ENCODE results near the gene OR56A5.

The OR56A5 gene, protein sequence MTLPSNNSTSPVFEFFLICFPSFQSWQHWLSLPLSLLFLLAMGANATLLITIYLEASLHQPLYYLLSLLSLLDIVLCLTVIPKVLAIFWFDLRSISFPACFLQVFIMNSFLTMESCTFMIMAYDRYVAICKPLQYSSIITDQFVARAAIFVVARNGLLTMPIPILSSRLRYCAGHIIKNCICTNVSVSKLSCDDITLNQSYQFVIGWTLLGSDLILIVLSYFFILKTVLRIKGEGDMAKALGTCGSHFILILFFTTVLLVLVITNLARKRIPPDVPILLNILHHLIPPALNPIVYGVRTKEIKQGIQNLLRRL

DNA sequence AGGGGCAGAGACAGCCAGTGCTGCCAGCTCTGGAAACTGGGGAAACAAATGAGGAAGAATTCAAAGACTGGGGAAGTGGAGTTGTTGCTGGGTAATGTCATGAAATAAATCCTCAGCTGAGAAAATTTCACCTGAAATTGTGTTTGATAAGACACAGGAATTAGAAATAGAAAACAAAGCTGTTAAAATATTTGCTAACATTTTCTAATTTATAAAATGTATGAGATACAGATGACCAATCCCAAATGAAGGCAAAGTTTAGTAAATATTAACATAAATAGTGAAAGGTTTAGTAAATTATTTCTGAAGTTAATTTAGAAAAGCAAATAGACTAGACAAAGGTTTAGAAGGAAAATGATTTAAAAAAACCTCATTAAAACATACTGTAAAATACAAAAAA lies at the start of gene OR56A5:
Gene OR56A5, minus strand, starts transcription at position 101 of the 400 bp plus-strand sequence. Its CDS starts 0 bp downstream, at position 101.
- Histone ChIP-seq H3K4me3 (ENCODE audit: low read depth in 1 of 5, low read length in 5 of 5) (no peak within 1 kb of the TSS), H3K4me1 (ENCODE audit: control insufficient read depth in 5 of 5, insufficient read depth in 5 of 5, low read length in 5 of 5) (no peaks in the 10 kb centered on the region), H3K27me3 (ENCODE audit: control insufficient read depth in 5 of 5, insufficient read depth in 4 of 5, low read length in 5 of 5) (peaks cover 0 to 6% (median 0%) of the 10 kb centered on the region in 5 donors), H3K36me3 (ENCODE audit: control insufficient read depth in 5 of 5, insufficient read depth in 5 of 5, low read length in 5 of 5) (no peaks in the 10 kb centered on the region), H3K9ac (ENCODE audit: low read length in 5 of 5) (no peak within 1 kb of the TSS), H3K27ac (ENCODE audit: low read depth, low read length) (no peak within 1 kb of the TSS), H3K9me3 (ENCODE audit: control insufficient read depth in 5 of 5, low read length in 5 of 5) (peaks cover 0 to 7% (median 4%) of the 10 kb centered on the region in 5 donors)

DNA sequence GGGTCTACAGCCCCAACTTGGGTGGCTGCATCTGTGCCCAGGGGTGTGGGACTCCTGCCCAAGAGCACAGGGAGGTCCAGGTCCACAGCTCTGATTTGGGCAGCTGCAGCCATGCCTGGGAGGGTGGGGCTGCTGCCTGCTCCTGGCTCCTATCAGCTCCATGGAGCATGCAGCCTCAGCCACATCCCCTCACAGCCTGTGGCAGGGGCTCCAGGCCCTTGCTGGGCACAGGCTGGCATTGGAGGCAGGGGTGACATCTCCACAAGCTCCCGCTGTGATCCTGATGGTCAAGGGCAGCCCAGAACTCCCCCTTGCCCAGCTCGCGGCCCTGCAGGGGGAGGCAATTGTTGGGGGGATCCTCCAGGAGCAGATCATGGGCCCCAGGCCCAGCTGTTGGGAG lies 44.7 kb upstream of the OR56A5 start:
- H3K9me3 ChIP-seq (ENCODE audit: control insufficient read depth in 5 of 5, low read length in 5 of 5) = no peaks in the 10 kb centered on the region
- H3K4me1 ChIP-seq (ENCODE audit: control insufficient read depth in 5 of 5, insufficient read depth in 5 of 5, low read length in 5 of 5) = no peaks in the 10 kb centered on the region
- peaks cover 0 to 11% (median 5%) of the 10 kb centered on the region in 5 donors for H3K27me3 ChIP-seq (ENCODE audit: control insufficient read depth in 5 of 5, insufficient read depth in 4 of 5, low read length in 5 of 5)
- H3K36me3 ChIP-seq (ENCODE audit: control insufficient read depth in 5 of 5, insufficient read depth in 5 of 5, low read length in 5 of 5) = no peaks in the 10 kb centered on the region
- no peak overlapping the region for H3K27ac ChIP-seq (ENCODE audit: low read depth, low read length)
- no peak overlapping the region for H3K4me3 ChIP-seq (ENCODE audit: low read depth in 1 of 5, low read length in 5 of 5)
- H3K9ac ChIP-seq (ENCODE audit: low read length in 5 of 5) = no peak overlapping the region

DNA sequence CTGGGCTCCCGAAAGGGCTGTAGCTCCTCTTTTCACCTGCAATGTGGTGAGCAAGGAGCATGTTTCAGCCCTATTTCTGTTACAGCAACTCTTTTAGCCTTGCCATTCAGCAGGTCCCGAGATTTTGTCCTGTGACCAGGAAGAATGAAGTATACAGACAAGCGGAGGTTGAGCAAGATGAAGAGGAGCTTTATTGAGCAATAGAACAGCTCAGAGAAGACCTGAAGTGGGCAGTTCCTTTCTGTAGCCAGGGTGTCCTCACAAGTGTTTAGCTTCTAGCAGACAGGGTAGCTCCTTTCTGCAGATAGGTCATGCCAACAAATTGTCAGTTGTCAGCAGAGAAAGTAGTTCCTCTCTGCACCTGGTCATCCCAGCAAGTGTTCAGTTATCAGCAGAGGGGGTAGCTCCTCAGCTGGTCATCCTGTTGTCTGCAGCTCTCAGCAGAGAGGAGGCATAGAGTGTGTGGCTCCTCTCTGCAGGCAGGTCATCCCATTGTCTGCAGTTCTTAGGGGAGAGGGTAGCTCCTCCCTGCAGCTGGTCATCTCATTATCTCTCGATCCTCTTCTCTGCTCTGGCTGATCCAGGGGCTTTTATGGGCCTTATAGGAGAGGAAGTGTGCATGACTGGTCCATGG lies 43.9 kb upstream of the OR56A5 start:
- Histone ChIP-seq H3K27me3 (ENCODE audit: control insufficient read depth in 5 of 5, insufficient read depth in 4 of 5, low read length in 5 of 5) (peaks cover 0 to 11% (median 5%) of the 10 kb centered on the region in 5 donors), H3K4me3 (ENCODE audit: low read depth in 1 of 5, low read length in 5 of 5) (no peak overlapping the region), H3K9me3 (ENCODE audit: control insufficient read depth in 5 of 5, low read length in 5 of 5) (no peaks in the 10 kb centered on the region), H3K36me3 (ENCODE audit: control insufficient read depth in 5 of 5, insufficient read depth in 5 of 5, low read length in 5 of 5) (no peaks in the 10 kb centered on the region), H3K9ac (ENCODE audit: low read length in 5 of 5) (no peak overlapping the region), H3K27ac (ENCODE audit: low read depth, low read length) (no peak overlapping the region), H3K4me1 (ENCODE audit: control insufficient read depth in 5 of 5, insufficient read depth in 5 of 5, low read length in 5 of 5) (no peaks in the 10 kb centered on the region)

DNA sequence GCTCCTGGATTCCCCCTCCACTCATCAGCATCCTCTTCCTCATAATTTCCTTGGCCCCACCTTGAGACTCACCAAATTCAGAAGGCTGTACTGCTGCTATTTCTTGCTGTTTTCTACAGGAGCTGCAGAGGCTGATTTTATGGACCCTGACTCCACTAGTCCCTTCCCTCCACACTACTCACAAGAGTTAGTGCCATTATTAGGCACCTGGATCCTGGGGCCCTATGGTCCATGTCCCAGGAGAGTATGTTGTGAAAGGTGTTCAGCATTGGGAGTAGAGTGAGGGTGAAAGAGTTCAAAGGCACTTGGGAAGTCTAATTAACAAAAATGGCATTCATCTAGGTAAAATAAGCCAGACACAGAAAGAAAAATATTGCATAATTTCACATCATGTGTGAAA lies 38.6 kb upstream of the OR56A5 start, which contains the start of gene OR56A4:
Gene OR56A4, minus strand, starts transcription at position 101 of the 400 bp plus-strand sequence. CDS start 3,954 bp downstream, outside the sequence.
- Histone ChIP-seq H3K9ac (ENCODE audit: low read length in 5 of 5) (no peak within 1 kb of the TSS), H3K27me3 (ENCODE audit: control insufficient read depth in 5 of 5, insufficient read depth in 4 of 5, low read length in 5 of 5) (peaks cover 0 to 3% (median 0%) of the 10 kb centered on the region in 5 donors), H3K27ac (ENCODE audit: low read depth, low read length) (no peak within 1 kb of the TSS), H3K9me3 (ENCODE audit: control insufficient read depth in 5 of 5, low read length in 5 of 5) (no peaks in the 10 kb centered on the region), H3K4me1 (ENCODE audit: control insufficient read depth in 5 of 5, insufficient read depth in 5 of 5, low read length in 5 of 5) (no peaks in the 10 kb centered on the region), H3K36me3 (ENCODE audit: control insufficient read depth in 5 of 5, insufficient read depth in 5 of 5, low read length in 5 of 5) (no peaks in the 10 kb centered on the region), H3K4me3 (ENCODE audit: low read depth in 1 of 5, low read length in 5 of 5) (no peak within 1 kb of the TSS)

DNA sequence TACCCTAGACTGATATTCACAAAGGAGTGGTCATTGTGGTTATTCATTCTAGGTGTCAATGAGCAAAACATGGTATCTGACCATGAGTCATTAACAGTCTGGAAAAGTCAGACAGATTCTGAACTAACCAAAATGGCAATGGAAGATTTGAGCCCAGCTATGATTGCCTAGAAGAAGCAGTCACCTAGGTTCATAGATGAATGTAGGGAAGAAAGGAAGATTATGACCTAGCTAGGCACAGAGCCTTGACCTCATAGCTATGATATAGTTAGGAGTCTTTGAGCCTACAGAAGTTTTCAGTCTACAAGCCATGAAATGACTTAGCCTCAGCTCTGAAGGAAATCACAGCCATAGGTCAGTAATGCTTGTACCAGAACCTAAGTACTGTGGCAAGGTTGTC lies 38.1 kb upstream of the OR56A5 start:
- no peaks in the 10 kb centered on the region for H3K9me3 ChIP-seq (ENCODE audit: control insufficient read depth in 5 of 5, low read length in 5 of 5)
- no peaks in the 10 kb centered on the region for H3K36me3 ChIP-seq (ENCODE audit: control insufficient read depth in 5 of 5, insufficient read depth in 5 of 5, low read length in 5 of 5)
- no peaks in the 10 kb centered on the region for H3K4me1 ChIP-seq (ENCODE audit: control insufficient read depth in 5 of 5, insufficient read depth in 5 of 5, low read length in 5 of 5)
- no peak overlapping the region for H3K4me3 ChIP-seq (ENCODE audit: low read depth in 1 of 5, low read length in 5 of 5)
- no peak overlapping the region for H3K27ac ChIP-seq (ENCODE audit: low read depth, low read length)
- H3K27me3 ChIP-seq (ENCODE audit: control insufficient read depth in 5 of 5, insufficient read depth in 4 of 5, low read length in 5 of 5) = peaks cover 0 to under 1% (median 0%) of the 10 kb centered on the region in 5 donors
- no peak overlapping the region for H3K9ac ChIP-seq (ENCODE audit: low read length in 5 of 5)

DNA sequence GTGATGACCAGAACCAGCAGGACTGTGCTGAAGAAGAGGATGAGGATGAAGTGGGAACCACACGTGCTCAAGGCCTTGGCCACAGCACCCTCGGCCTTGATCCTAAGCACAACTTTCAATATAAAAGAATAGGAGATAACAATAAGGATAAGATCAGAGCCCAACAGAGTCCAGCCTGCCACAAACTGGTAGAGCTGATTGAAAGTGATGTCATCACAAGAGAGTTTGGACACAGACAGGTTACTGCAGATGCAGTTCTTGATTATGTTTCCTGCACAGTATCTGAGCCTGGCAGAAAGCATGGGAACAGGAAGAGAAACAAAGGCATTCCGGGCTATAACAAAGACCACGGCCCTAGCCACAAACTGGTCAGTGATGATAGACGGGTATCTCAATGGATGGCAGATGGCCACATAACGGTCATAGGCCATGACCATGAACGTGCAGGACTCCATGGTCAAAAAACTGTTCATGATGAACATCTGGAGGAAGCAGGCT lies 34.0 kb upstream of the OR56A5 start:
- Histone ChIP-seq H3K4me3 (ENCODE audit: low read depth in 1 of 5, low read length in 5 of 5) (no peak overlapping the region), H3K9me3 (ENCODE audit: control insufficient read depth in 5 of 5, low read length in 5 of 5) (no peaks in the 10 kb centered on the region), H3K27me3 (ENCODE audit: control insufficient read depth in 5 of 5, insufficient read depth in 4 of 5, low read length in 5 of 5) (no peaks in the 10 kb centered on the region), H3K27ac (ENCODE audit: low read depth, low read length) (no peak overlapping the region), H3K9ac (ENCODE audit: low read length in 5 of 5) (no peak overlapping the region), H3K36me3 (ENCODE audit: control insufficient read depth in 5 of 5, insufficient read depth in 5 of 5, low read length in 5 of 5) (no peaks in the 10 kb centered on the region), H3K4me1 (ENCODE audit: control insufficient read depth in 5 of 5, insufficient read depth in 5 of 5, low read length in 5 of 5) (no peaks in the 10 kb centered on the region)

DNA sequence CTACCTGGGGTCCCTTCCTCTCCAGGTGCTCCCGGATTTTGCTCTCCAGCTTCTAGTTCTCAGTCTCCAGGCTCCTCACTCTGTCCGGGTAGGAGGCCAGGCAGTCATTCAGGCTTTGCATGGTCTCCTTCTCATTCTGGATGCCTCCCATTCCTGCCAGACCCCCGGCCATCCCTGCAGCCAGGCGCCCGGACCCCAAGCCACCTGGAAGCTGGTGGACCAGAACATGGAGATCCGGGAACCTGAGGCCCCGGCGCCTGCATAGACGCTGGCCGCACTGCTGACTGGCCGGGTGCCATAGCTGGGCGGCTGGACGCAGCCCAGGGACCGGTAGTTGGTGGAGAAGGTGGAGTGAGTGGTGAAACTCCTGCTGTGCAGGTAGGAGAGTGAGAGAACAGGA lies 26.5 kb upstream of the OR56A5 start:
- H3K36me3 ChIP-seq (ENCODE audit: control insufficient read depth in 5 of 5, insufficient read depth in 5 of 5, low read length in 5 of 5) = no peaks in the 10 kb centered on the region
- H3K4me1 ChIP-seq (ENCODE audit: control insufficient read depth in 5 of 5, insufficient read depth in 5 of 5, low read length in 5 of 5) = peaks cover 0 to 9% (median 3%) of the 10 kb centered on the region in 5 donors
- H3K9me3 ChIP-seq (ENCODE audit: control insufficient read depth in 5 of 5, low read length in 5 of 5) = no peaks in the 10 kb centered on the region
- H3K27me3 ChIP-seq (ENCODE audit: control insufficient read depth in 5 of 5, insufficient read depth in 4 of 5, low read length in 5 of 5) = peaks cover 0 to 4% (median 0%) of the 10 kb centered on the region in 5 donors
- no peak overlapping the region for H3K27ac ChIP-seq (ENCODE audit: low read depth, low read length)
- H3K9ac ChIP-seq (ENCODE audit: low read length in 5 of 5) = no peak overlapping the region
- no peak overlapping the region for H3K4me3 ChIP-seq (ENCODE audit: low read depth in 1 of 5, low read length in 5 of 5)

DNA sequence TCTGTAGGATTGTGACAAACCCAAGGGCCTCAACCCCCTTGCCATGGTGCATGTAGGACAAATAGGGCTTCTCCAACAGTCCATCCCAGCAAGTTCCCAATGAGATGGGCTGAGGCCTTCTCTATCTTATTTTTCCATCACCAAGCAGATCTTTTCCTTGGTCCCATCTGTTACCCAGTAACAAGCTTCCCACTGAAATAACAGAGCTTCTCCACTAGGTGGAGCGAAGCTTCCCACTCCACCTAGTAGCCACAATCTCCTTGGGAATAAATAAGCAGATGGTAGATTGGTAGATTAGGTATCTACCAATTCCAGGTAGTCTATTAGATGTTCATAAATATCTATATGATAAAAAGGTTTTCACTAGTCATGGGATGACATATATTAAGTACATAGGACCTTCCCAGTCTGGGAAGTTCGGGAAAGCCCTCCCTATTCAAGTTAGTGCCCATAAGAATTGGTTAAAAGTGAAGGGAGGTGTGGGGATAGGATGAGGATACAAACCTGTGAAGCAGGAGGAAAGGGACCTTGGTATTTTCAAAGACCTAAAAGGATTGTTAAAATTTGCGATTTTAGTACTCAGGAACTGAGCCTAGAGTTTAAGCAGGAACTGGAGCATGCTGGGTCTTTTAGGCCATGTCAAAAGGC lies 24.4 kb upstream of the OR56A5 start:
- Histone ChIP-seq H3K9me3 (ENCODE audit: control insufficient read depth in 5 of 5, low read length in 5 of 5) (no peaks in the 10 kb centered on the region), H3K4me3 (ENCODE audit: low read depth in 1 of 5, low read length in 5 of 5) (no peak overlapping the region), H3K4me1 (ENCODE audit: control insufficient read depth in 5 of 5, insufficient read depth in 5 of 5, low read length in 5 of 5) (peaks cover 0 to 9% (median 3%) of the 10 kb centered on the region in 5 donors), H3K9ac (ENCODE audit: low read length in 5 of 5) (no peak overlapping the region), H3K27ac (ENCODE audit: low read depth, low read length) (no peak overlapping the region), H3K27me3 (ENCODE audit: control insufficient read depth in 5 of 5, insufficient read depth in 4 of 5, low read length in 5 of 5) (peaks cover 0 to 4% (median 0%) of the 10 kb centered on the region in 5 donors), H3K36me3 (ENCODE audit: control insufficient read depth in 5 of 5, insufficient read depth in 5 of 5, low read length in 5 of 5) (no peaks in the 10 kb centered on the region)

DNA sequence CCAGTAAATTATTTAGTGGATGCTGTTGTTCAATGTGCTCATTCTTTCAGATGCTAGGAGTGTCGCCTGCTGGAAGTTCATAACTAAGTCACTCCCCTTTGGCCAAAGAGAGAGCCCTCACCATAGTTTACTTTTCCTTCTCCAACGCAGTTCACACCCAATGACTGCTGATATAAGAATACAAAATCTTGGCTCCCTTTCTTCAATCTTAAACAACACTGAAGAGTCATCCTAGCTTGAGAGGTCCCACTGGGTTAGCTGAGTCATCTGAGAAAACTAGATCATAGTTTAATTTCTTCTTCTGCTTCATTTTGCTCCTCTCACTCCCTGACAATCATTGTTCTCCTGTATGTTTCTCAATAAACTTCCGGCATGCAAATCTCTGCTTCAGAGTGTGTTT lies 23.9 kb upstream of the OR56A5 start:
- Histone ChIP-seq H3K27ac (ENCODE audit: low read depth, low read length) (no peak overlapping the region), H3K4me1 (ENCODE audit: control insufficient read depth in 5 of 5, insufficient read depth in 5 of 5, low read length in 5 of 5) (peaks cover 0 to 9% (median 3%) of the 10 kb centered on the region in 5 donors), H3K9ac (ENCODE audit: low read length in 5 of 5) (no peak overlapping the region), H3K27me3 (ENCODE audit: control insufficient read depth in 5 of 5, insufficient read depth in 4 of 5, low read length in 5 of 5) (peaks cover 0 to 4% (median 0%) of the 10 kb centered on the region in 5 donors), H3K4me3 (ENCODE audit: low read depth in 1 of 5, low read length in 5 of 5) (no peak overlapping the region), H3K36me3 (ENCODE audit: control insufficient read depth in 5 of 5, insufficient read depth in 5 of 5, low read length in 5 of 5) (no peaks in the 10 kb centered on the region), H3K9me3 (ENCODE audit: control insufficient read depth in 5 of 5, low read length in 5 of 5) (no peaks in the 10 kb centered on the region)

DNA sequence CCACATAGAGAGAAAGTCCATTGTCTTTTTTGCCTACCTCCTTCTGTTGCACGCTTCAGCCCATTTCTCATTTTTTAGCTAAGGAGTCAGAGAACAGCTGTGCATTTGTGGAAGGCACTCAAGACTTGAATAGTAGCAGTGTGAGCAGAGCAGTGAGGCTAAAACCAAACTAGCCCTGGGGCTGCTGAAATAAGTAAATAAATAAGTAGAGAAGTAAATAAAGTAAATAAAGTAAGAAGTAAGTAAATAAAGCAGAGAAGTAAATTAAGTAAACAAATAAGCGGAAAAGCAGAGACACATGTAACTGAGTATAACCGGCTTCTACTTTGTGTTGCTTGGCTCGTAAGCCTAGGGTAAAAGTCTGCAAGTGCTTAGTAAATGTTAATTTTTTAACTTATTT lies 20.9 kb upstream of the OR56A5 start:
- Histone ChIP-seq H3K4me1 (ENCODE audit: control insufficient read depth in 5 of 5, insufficient read depth in 5 of 5, low read length in 5 of 5) (peaks cover 0 to 9% (median 3%) of the 10 kb centered on the region in 5 donors), H3K27me3 (ENCODE audit: control insufficient read depth in 5 of 5, insufficient read depth in 4 of 5, low read length in 5 of 5) (peaks cover 0 to 4% (median 0%) of the 10 kb centered on the region in 5 donors), H3K27ac (ENCODE audit: low read depth, low read length) (no peak overlapping the region), H3K9ac (ENCODE audit: low read length in 5 of 5) (no peak overlapping the region), H3K9me3 (ENCODE audit: control insufficient read depth in 5 of 5, low read length in 5 of 5) (no peaks in the 10 kb centered on the region), H3K36me3 (ENCODE audit: control insufficient read depth in 5 of 5, insufficient read depth in 5 of 5, low read length in 5 of 5) (no peaks in the 10 kb centered on the region), H3K4me3 (ENCODE audit: low read depth in 1 of 5, low read length in 5 of 5) (no peak overlapping the region)

All from subcutaneous abdominal adipose tissue (tissue), 5 donors.